Amniotic epithelial cell (primary cell): ENCODE data around the gene RPP25.
"Not testable (repeated sequence)": the region's sequence is repeated elsewhere in the genome, so short reads cannot be mapped to it uniquely, and the experiment has no call there.

Experiments
- DNase-seq: peaks from one replicate; pipeline ENCODE4 v3.0.0-alpha.2; 2010; ENCODE audit warnings: low read depth

Gene RPP25

DNA sequence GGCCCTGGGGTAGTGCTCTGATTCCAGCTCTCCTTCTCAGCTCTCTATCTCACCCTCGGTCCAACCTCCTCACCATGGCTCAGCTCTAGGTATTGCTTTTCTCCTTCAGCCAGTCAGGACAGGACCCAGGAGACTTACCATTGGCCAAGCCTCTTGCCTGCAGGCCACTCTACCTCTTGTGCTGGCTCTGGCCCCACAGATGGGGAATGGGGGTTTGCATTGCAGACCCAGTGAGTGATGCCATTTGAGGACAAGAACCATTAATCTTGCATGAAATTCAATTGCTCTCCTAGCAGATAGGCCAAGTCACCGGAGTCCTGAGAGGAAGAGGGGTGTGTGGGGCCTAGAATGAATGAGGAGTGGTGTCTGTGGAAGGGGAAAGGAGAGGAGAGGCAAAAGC is 6.1 kb upstream of the RPP25 start:
- DNase-seq = no peak

DNA sequence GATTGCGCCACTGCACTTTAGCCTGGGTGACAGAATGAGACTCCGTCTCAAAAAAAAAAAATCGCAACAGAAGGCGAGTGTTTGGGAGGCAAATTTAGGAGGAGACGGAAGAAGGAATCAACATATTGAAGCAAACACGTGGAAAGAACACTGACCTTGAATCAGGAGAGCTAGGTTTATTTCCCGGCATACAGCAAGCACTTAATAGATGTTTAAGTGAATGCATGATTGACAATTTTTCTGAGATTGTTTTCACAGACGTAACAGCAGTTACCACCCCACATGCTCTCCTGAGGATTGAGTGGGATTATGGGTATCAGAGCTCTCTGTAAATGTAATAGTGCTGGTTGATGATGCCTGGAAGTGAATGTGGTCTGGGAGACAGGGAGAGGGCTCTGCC is 5.6 kb upstream of the RPP25 start:
- no peak for DNase-seq

DNA sequence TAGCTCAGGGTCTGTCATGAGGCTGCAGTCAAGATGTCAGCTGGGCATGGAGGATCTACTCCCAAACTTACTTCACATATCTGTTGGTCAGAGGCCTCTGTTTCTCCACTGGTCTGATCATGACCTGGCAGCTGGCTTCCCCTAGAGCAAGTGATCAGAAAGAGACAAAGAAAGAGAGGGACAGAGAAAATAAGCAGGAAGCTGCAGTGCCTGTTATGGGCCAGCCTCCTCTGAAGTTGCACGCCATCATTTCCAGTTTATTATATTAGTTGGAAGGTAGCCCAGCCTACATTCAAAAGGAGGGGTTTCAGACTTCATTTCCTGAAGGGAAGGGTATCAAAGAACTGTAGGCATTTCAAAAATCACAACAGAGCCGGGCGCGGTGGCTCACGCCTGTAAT is 5.0 kb upstream of the RPP25 start:
- no peak for DNase-seq

GRCh38 chr15:74960995-74961588 is 4.5 kb upstream of the RPP25 start:
- DNase-seq = no peak

DNA sequence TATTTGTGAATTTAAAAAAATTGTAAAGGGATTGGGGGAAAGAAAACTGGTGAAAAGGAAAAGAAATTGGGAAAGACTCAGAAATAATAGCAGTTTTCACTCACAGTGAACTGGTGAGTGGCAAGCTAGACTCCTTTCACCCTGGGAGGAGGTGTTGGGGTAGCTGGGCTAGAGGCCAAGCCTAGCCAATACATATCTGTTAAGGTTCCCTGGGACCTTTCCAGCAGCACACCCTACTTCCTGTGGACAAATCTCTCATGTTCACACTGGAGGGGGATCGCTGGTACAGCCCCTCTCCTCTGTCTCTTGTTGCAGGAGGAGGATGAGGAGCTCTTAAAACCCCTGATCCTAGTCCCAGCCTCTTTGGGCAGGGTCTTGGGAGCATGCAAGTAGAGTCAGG is 3.7 kb upstream of the RPP25 start:
- DNase-seq = no peak

DNA sequence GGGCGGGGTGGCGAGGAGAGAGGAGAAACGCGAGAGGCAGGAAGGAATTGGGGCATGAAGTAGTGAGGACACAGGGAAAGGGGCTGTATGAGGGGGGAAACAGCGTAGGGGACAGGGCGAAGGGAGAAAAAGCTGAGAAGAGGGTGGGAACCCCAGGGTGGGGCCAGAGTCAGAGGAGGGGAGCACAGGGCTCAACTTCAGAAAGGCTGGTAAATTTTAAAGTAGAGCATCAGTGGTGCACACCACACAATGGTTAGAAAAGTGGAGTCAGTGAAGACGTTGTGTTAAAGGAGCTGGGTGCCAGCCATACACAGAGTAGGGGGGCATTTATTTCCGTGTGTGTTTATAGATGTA is 3.0 kb upstream of the RPP25 start:
- no peak for DNase-seq

DNA sequence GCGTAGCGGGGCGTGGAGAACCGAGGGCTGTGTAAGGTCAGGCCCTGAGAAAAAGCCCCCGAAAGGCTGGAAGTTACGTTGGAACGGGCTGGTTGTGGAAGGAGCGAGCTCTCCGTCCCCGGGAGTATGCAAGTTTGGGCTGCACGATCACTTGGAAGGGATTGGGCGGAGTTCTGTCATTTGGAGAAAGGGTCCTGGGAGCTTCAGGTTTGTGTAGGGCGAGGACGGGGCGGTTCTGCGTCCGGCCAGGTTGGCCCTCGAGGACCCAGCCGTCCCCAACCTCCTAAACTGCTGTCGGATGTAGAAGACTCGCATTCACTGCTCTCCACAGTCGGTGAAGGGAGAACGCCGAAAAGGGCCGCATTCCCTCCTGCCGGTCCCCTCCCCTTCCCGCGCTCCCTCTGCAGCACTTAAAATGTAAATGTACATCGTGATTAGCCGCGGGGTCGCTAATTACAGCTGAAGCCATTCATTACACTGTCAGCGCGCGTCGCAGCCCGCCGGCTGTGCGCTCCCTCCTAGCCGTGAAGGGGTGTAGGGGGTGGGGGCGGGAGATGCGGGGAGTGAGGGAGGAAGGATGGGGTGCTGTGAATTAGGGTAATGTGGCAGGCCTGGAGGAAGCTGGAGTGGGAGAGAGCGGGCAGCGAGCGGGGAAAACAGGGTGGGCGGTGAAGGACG is 2.5 kb upstream of the RPP25 start:
- no peak for DNase-seq

GRCh38 chr15:74958320-74958907 is 1.8 kb upstream of the RPP25 start:
- no peak for DNase-seq

DNA sequence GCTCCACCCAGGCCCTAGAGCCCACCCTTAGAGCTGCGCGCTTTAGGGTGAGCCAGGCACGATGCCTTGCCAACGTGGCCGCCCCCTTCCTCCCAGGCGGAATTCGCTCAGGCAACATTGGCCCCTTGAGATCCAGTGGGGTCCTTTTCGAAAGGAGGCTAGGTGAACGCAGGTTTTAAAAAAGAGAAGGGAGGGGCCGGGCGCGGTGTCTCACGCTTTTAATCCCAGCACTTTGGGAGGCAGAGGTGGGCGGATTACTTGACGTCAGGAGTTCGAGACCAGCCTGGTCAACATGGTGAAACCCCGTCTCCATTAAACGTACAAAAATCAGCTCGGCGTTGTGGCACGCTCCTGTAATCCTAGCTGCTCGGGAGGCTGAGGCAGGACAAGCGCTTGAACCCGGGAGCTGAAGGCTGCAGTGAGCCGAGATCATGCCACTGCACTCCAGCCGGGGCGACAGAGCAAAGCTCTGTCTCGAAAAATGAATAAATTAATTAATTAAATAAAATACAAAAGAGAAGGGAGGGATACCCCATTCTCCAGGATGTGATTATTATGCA is 984 bp upstream of the RPP25 start:
- DNase-seq = peak; percentile 13

DNA sequence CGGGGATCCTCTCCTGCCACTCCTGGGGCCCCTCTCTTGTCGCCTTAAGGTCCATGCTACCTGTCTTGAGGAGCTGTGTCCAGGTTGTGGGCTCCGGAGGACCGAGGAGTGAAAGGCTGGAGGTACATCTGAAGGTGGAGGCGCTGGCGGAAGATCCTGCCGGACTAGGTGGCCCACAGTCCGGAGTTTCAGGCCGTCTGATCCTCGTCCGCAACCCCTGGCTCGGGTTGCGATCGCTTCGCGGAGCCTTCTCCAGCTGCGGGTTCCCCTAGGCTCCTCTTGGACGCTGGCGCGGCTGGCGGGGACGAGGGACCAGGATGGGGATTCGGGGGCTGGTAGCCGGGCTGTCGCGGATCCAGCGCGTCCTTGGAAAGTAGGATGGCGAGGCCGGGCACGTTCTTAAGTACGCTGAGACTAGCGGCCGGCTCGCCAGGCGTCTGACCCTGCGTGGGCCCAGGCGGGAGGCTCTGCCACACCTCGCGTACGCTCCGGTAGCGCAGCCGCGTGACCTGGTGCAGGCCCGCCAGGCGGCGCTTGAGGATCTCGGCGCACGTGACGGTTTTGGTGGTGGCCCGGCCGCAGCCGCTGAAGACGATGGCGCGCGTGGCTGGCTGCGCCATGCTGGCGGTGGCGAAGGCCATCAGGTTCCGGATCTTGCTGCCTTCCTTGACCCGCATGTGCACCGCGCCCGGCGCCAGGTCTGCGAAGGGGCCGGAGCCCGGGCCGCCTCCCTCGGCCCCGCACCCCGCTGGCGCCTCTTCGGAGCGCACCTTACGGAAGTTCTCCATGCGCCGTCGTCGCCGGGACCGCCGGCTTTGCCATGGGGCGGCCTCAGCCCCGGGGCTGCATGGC is 550 bp downstream of the RPP25 start:
- peak; percentile 74 for DNase-seq

GRCh38 chr15:74955017-74955416 is 1.6 kb downstream of the RPP25 start:
- DNase-seq = peak; percentile 64

DNA sequence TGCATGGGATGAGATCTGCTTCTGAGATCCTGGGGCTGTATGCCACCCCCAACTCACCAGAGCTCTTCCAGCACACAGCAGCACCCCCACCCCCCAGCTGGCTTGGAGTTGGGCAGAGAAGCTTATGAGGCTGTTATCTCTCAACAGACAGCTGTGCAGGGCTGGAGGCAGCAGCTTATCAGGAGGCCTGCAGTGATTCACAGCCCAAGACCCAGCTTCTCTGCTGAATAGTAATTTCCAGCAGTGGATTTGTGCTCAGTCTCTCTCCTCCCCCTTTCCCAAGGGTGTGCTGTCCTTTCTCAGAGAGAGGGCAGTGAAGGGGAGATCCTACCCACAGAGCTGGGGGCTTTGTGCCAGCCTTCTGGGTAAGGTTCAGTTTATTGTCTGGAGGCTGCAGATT is 2.1 kb downstream of the RPP25 start:
- DNase-seq = peak; percentile 97

DNA sequence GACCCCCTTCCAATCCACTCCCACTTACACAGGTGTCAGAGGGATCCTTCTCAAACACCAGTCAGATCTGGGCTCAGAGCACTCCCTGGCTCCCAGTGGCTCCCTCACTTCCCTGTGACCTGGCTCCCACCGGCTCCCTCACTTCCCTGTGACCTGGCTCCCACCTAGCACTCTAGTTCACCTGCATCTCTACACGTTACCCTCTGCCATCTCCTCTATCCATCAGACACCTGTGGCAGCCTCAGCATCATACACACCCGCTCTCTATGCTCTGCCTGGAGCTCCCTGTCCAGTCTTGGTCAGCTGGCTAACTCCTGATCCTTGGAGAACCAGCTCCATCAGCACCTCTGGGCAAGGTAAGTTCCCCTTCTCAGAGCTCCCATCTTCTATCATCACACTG is 5.6 kb downstream of the RPP25 start:
- DNase-seq = no peak

GRCh38 chr15:74950078-74950908 is 6.3 kb downstream of the RPP25 start:
- peak; percentile 70 for DNase-seq

DNA sequence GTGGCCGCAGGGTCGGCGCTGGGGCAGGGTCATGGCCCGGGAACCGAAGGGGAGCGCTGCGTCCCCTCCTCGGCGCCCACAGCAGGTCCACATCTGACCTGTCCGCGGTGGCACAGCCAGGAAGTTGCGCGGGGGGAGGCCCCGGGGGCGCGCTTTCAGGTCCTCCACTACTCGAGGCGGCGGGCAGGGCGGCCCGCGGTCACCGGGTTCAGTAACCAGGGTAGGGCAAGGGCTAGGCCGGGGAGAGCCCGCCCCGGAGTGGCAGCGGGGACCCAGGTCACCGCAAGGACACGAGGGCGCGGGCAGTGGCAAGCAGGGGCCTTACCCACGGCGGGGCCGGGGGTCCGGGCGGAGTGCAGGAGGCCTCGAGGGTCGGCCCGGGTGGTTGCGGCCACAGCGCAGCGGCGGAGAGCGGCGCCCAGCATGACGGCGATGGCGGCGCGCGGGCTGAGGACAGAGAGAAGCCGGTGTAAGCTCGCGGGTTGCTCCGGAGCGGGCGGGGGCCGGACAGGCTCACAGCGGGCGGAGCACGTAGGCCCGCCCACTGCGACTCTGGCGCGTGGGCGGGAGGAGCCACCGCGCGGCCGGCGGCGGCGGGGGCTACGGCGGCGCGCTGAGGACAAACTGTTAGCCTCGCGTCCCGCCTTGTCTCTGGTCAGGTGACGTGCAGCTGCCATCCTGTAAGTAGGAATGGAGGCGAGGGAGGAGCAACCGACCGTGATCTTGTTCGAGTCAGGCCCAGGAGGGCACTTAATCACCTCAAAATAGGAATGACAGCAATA is 18.8 kb downstream of the RPP25 start, which contains the start of gene COX5A:
COX5A (minus strand) TSS at position 484 of the 782 bp plus-strand sequence; CDS start at position 425, 59 bp downstream.
- DNase-seq = peak; percentile 97

GRCh38 chr15:74937272-74937589 is 19.3 kb downstream of the RPP25 start:
- no peak for DNase-seq

GRCh38 chr15:74935193-74935592 is 21.4 kb downstream of the RPP25 start:
- DNase-seq = not testable (repeated sequence)

- DNase-seq = no peak
Observed at GRCh38 chr15:74933573-74933972, 23.0 kb downstream of the RPP25 start.

GRCh38 chr15:74928771-74929198 is 27.8 kb downstream of the RPP25 start:
- no peak for DNase-seq

DNA sequence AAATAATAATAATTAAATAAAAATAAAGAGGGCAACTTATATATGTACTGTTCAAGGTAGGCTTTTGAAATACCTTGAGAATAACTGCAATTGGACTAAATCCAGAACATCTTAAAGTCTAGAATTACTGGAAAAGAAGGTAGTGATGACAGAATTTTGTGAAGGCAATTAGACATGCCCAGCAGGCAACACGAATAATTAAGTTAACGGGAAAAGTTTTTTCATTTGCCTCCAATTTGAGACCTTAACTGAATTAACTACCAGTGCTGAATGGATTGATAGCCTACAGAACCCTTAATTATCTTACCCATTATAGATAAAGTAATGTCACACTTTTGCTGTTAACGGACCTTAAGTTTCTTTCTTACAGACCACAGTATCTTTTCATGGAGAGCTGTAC is 32.0 kb downstream of the RPP25 start:
- no peak for DNase-seq

GRCh38 chr15:74920456-74920855 is 36.1 kb downstream of the RPP25 start:
- DNase-seq = no peak
